GM23338 (cell line): ENCODE measurements around the gene WDR49. TPM values are rescaled to one million over a fixed set of nuclear protein-coding genes. Genes with fewer than 3 reads are reported as not detected.

Experiments
- ATAC-seq: fragments of 200-7000 bp; cut with Tn5 transposase; 3 replicates; pipeline ENCODE4 v1.9.1; 2020
- DNase-seq: peaks from one replicate; pipeline ENCODE4 v3.0.0-alpha.2; 2015; ENCODE audit warnings: low spot score
- H2AFZ ChIP-seq: fragments of 200-600 bp; sonication (generic); 2 replicates; pipeline ENCODE4 v1.8.0; 2016; ENCODE audit warnings: antibody characterized with exemption, mild to moderate bottlenecking, moderate library complexity
- H3F3A ChIP-seq: fragments of 200-600 bp; sonication (generic); replicated peaks from 2 replicates; pipeline ENCODE4 v1.8.0; 2017; ENCODE audit warnings: antibody characterized with exemption, mixed run types, low read depth
- H3K27ac ChIP-seq: fragments of 200-600 bp; sonication (generic); 2 replicates; pipeline ENCODE4 v1.6.1; 2016; ENCODE audit warnings: low read depth
- H3K27me3 ChIP-seq: fragments of 200-600 bp; sonication (generic); 2 replicates; pipeline ENCODE4 v1.8.0; 2016; ENCODE audit warnings: mild to moderate bottlenecking, mixed run types, moderate library complexity; ENCODE audit not compliant: insufficient read depth
- H3K36me3 ChIP-seq: fragments of 200-600 bp; sonication (generic); 2 replicates; pipeline ENCODE4 v1.8.0; 2016; ENCODE audit warnings: mild to moderate bottlenecking; ENCODE audit not compliant: insufficient read depth
- H3K4me1 ChIP-seq: fragments of 200-600 bp; sonication (generic); 2 replicates; pipeline ENCODE4 v1.8.0; 2016; ENCODE audit warnings: mild to moderate bottlenecking, moderate library complexity; ENCODE audit not compliant: insufficient read depth
- H3K4me2 ChIP-seq: fragments of 200-600 bp; sonication (generic); 2 replicates; pipeline ENCODE4 v1.7.1; 2017; ENCODE audit warnings: mixed run types
- H3K4me3 ChIP-seq: fragments of 200-600 bp; sonication (generic); 2 replicates; pipeline ENCODE4 v1.6.1; 2016; ENCODE audit warnings: mixed run types
- H3K79me2 ChIP-seq: fragments of 200-600 bp; sonication (generic); replicated peaks from 2 replicates; pipeline ENCODE4 v1.8.0; 2017; ENCODE audit warnings: mild to moderate bottlenecking; ENCODE audit not compliant: insufficient read depth
- H3K9me2 ChIP-seq: fragments of 200-600 bp; sonication (generic); 2 replicates; pipeline ENCODE4 v1.8.0; 2017; ENCODE audit not compliant: insufficient read depth
- H4K20me1 ChIP-seq: fragments of 200-600 bp; sonication (generic); replicated peaks from 2 replicates; pipeline ENCODE4 v1.8.0; 2017; ENCODE audit warnings: mild to moderate bottlenecking; ENCODE audit not compliant: insufficient read depth
- H3K27ac Mint-ChIP-seq: 2 replicates; pipeline ENCODE4 v1.8.0; 2020; ENCODE audit warnings: inconsistent platforms, mild to moderate bottlenecking, moderate library complexity, mixed read lengths
- H3K27me3 Mint-ChIP-seq: 3 replicates; pipeline ENCODE4 v1.8.0; 2022; ENCODE audit warnings: low read depth, mild to moderate bottlenecking, moderate library complexity, mixed read lengths, inconsistent platforms; ENCODE audit not compliant: insufficient read depth, poor library complexity
- H3K36me3 Mint-ChIP-seq: 3 replicates; pipeline ENCODE4 v1.8.0; 2021; ENCODE audit warnings: low read depth, mild to moderate bottlenecking, inconsistent platforms, moderate library complexity, mixed read lengths
- H3K4me1 Mint-ChIP-seq: 3 replicates; pipeline ENCODE4 v1.8.0; 2020; ENCODE audit warnings: mild to moderate bottlenecking, inconsistent platforms, mixed read lengths
- H3K4me3 Mint-ChIP-seq: 3 replicates; pipeline ENCODE4 v1.8.0; 2021; ENCODE audit warnings: moderate library complexity, mild to moderate bottlenecking, inconsistent platforms, mixed read lengths
- H3K9me3 Mint-ChIP-seq: 3 replicates; pipeline ENCODE4 v1.8.0; 2020; ENCODE audit warnings: moderate library complexity, mild to moderate bottlenecking, inconsistent platforms, mixed read lengths
- CTCF ChIP-seq, 2 experiments: fragments of 200-600 bp in 1 of 2; sonication (generic) in 1 of 2; conservative IDR thresholded peaks; 2 replicates each; pipeline versions ENCODE4 v1.5.1 to v1.6.1; 2016 to 2017; ENCODE audit warnings: antibody characterized with exemption in 2 of 2, low read depth in 2 of 2, mild to moderate bottlenecking in 2 of 2, moderate library complexity in 1 of 2
- NANOG ChIP-seq: IDR thresholded peaks from 2 replicates; pipeline ENCODE4 v1.6.1; 2016; ENCODE audit warnings: antibody characterized with exemption, borderline replicate concordance
- POLR2AphosphoS5 ChIP-seq: IDR thresholded peaks from 2 replicates; pipeline ENCODE4 v1.6.1; 2016; ENCODE audit warnings: antibody characterized with exemption, low read depth
- STAT1 ChIP-seq: IDR thresholded peaks from one replicate; pipeline ENCODE4 v1.6.1; 2016; ENCODE audit warnings: antibody characterized with exemption; ENCODE audit not compliant: unreplicated experiment
- ZNF462 ChIP-seq: fragments of 250-450 bp; sonication (Bioruptor Pico); IDR thresholded peaks from 2 replicates; pipeline ENCODE4 v1.5.0; 2020; ENCODE audit warnings: mild to moderate bottlenecking, moderate library complexity
- polyA plus RNA-seq: library from polyadenylated mRNA; unstranded; fragments of >200 nt; fragmentation: Nextera tagmentation; extraction: Ambion mirVana; gene quantifications from 2 replicates; pipeline ENCODE4 v1.2.1, GENCODE V29; 2016
- total RNA-seq: library from RNA; depleted of rRNA; stranded (reverse); fragments of >200 nt; shearing (Covaris generic); gene quantifications from 2 replicates; pipeline ENCODE4 v1.2.3, GENCODE V29; 2014

The WDR49 gene
- total and polyA plus RNA-seq, 2 experiments from 2014 or later = 1.4 to 1.9 TPM

DNA sequence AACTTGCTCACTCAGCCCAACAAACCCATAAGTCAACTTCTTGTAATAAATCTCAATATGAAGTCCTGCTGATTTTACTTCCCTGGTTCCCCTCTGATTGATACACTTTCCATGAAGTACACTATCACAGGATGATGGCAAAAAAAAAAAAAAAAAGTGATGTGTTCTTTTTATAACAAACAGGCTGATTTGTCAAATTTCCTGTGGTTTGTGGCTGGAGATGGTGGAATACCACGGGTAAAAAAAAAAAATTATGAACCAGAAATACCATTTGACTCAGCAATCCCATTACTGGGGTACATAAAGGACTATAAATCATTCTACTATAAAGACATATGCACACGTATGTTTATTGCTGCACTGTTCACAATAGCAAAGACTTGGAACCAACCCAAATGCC lies 169.2 kb downstream of the WDR49 start:
- Mint-ChIP-seq H3K27me3 (peaks cover 3% of the 10 kb centered on the region), H3K9me3 (no peaks in the 10 kb centered on the region), H3K4me1 (no peaks in the 10 kb centered on the region; the same call in 2 of the 3 replicates), H3K4me3 (no peak overlapping the region), H3K36me3 (no peaks in the 10 kb centered on the region), H3K27ac (no peak overlapping the region)
- Histone ChIP-seq H3K4me1 (0 out of 2 replicates have a peak, but pooled peaks cover 1% of the 10 kb centered on the region), H3K4me2 (no peak overlapping the region), H3K9me2 (no peaks in the 10 kb centered on the region), H4K20me1 (no peaks in the 10 kb centered on the region), H3F3A (no peaks in the 10 kb centered on the region), H3K79me2 (no peaks in the 10 kb centered on the region), H3K27me3 (no peaks in the 10 kb centered on the region), H2AFZ (no peak overlapping the region), H3K4me3 (no peak overlapping the region), H3K36me3 (no peaks in the 10 kb centered on the region), H3K27ac (no peak overlapping the region)
- TF ChIP-seq ZNF462 (CRISPR knock-in tag) (no peak), POLR2AphosphoS5 (no peak), NANOG (no peak), CTCF (conservative IDR thresholded peaks at IDR 0.05; ENCODE audit: low read depth in 2 of 2) (no peak), STAT1 (no peak)
- ATAC-seq (no peak), DNase-seq (no peak)
